Parathyroid adenoma (tissue), 2 donors: ENCODE measurements around the gene ALKBH6.
A peak's percentile ranks its signal among the peaks of the same experiment; 100 is the strongest.

ENCODE experiments used
- H2AFZ ChIP-seq: fragments of 300-600 bp; sonication (generic); one replicate; pipeline ENCODE4 v1.7.0; 2017; ENCODE audit warnings: antibody characterized with exemption, mild to moderate bottlenecking
- H3K27ac ChIP-seq: fragments of 300-600 bp; sonication (generic); one replicate; pipeline ENCODE4 v1.7.0; 2017
- H3K27me3 ChIP-seq: fragments of 300-600 bp; sonication (generic); one replicate; pipeline ENCODE4 v1.7.0; 2017; ENCODE audit warnings: low read length; ENCODE audit not compliant: control insufficient read depth, insufficient read depth
- H3K36me3 ChIP-seq: fragments of 300-600 bp; sonication (generic); one replicate; pipeline ENCODE4 v1.7.0; 2017; ENCODE audit warnings: low read length; ENCODE audit not compliant: control insufficient read depth, insufficient read depth
- H3K4me1 ChIP-seq: fragments of 300-600 bp; sonication (generic); one replicate; pipeline ENCODE4 v1.7.0; 2017; ENCODE audit warnings: control low read depth
- H3K4me2 ChIP-seq: fragments of 300-600 bp; sonication (generic); one replicate; pipeline ENCODE4 v1.7.0; 2017; ENCODE audit warnings: low read length
- H3K4me3 ChIP-seq: fragments of 300-600 bp; sonication (generic); one replicate; pipeline ENCODE4 v1.7.0; 2017; ENCODE audit warnings: low read depth, low read length
- H3K79me2 ChIP-seq: fragments of 300-600 bp; sonication (generic); one replicate; pipeline ENCODE4 v1.7.0; 2017; ENCODE audit warnings: control low read depth
- H3K9ac ChIP-seq: fragments of 300-600 bp; sonication (generic); one replicate; pipeline ENCODE4 v1.7.0; 2017; ENCODE audit warnings: mild to moderate bottlenecking
- H3K9me3 ChIP-seq: fragments of 300-600 bp; sonication (generic); one replicate; pipeline ENCODE4 v1.7.0; 2017; ENCODE audit warnings: low read length; ENCODE audit not compliant: control insufficient read depth
- TF ChIP-seq, protein P1 (sequence below): fragments of 300-600 bp; sonication (generic); IDR thresholded peaks from one replicate; pipeline ENCODE4 v1.7.0; 2017; ENCODE audit warnings: antibody characterized with exemption, mild to moderate bottlenecking
- donor health status: primary hyperparathyroidism.

ALKBH6 gene

GRCh38 chr19:36058481-36059179, 44.6 kb upstream of the ALKBH6 start:
- Histone ChIP-seq H3K79me2 (no peaks in the 10 kb centered on the region), H2AFZ (no peak overlapping the region), H3K4me2 (no peak overlapping the region), H3K36me3 (no peaks in the 10 kb centered on the region), H3K27me3 (no peaks in the 10 kb centered on the region), H3K4me1 (no peaks in the 10 kb centered on the region), H3K9me3 (no peaks in the 10 kb centered on the region), H3K9ac (no peak overlapping the region), H3K4me3 (no peak overlapping the region), H3K27ac (no peak overlapping the region)
- TF ChIP-seq, protein P1, sequence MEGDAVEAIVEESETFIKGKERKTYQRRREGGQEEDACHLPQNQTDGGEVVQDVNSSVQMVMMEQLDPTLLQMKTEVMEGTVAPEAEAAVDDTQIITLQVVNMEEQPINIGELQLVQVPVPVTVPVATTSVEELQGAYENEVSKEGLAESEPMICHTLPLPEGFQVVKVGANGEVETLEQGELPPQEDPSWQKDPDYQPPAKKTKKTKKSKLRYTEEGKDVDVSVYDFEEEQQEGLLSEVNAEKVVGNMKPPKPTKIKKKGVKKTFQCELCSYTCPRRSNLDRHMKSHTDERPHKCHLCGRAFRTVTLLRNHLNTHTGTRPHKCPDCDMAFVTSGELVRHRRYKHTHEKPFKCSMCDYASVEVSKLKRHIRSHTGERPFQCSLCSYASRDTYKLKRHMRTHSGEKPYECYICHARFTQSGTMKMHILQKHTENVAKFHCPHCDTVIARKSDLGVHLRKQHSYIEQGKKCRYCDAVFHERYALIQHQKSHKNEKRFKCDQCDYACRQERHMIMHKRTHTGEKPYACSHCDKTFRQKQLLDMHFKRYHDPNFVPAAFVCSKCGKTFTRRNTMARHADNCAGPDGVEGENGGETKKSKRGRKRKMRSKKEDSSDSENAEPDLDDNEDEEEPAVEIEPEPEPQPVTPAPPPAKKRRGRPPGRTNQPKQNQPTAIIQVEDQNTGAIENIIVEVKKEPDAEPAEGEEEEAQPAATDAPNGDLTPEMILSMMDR = no peak

DNA sequence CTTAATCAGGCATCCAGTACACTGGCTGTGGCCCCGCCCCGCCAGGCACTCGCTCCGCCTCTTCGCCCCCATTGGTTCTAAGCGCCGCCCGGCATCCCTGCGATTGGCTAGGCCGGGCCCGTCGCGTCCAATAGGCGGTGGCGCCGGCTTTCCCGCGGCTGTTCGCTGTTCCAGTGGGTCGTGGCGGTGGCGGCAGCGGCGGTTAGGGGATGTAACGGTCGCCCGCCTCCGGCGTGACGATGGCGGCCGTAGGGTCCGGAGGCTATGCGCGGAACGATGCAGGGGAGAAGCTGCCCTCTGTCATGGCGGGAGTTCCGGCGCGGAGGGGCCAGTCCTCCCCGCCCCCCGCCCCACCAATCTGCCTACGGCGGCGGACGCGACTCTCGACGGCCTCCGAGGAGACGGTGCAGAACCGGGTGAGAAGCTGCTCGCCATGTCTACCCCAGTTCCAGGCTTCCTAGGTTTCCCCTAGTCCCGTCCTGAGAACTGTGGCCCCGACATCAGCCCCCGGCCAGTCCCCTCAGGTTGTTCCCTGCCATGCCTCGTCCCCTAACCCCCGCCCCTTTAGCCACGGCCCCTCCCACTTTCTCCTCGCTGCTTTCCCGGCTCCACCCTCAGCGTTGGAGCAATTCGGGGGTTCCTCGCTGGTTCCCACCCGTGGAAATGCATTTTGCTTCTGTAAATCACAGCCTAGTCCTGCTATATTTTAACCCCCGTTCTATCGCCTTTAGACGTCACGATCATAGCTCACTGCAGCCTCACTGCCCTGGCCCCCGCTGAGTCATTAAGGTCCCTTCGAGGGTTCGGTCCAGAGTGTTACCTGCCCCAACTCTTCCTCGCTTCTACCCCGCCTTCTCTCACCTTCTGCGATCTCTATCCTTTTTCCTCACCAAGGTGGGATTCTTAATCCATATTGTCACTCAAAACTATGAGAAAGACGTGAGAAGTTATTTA, 41.0 kb upstream of the ALKBH6 start, which contains the start of gene WDR62:
Gene WDR62, plus strand, starts transcription at position 165 of the 954 bp plus-strand sequence. Its CDS starts 75 bp downstream, at position 240.
- Histone ChIP-seq H3K4me1 (no peaks in the 10 kb centered on the region), H3K27me3 (no peaks in the 10 kb centered on the region), H3K9ac (peak within 1 kb of the TSS; percentile 22), H3K4me2 (peak within 1 kb of the TSS; percentile 99), H3K9me3 (no peaks in the 10 kb centered on the region), H2AFZ (peak within 1 kb of the TSS; percentile 95), H3K36me3 (no peaks in the 10 kb centered on the region), H3K79me2 (no peaks in the 10 kb centered on the region), H3K27ac (peak within 1 kb of the TSS; percentile 86), H3K4me3 (peak within 1 kb of the TSS; percentile 64)
- TF ChIP-seq, protein P1 = no peak

GRCh38 chr19:36054119-36054732, 40.2 kb upstream of the ALKBH6 start, which contains the start of gene THAP8:
Gene THAP8, minus strand, starts transcription at chr19:36054285. Its CDS starts 68 bp downstream, at chr19:36054217.
- Histone ChIP-seq H3K9ac (peak within 1 kb of the TSS; percentile 22), H3K9me3 (no peaks in the 10 kb centered on the region), H3K4me2 (peak within 1 kb of the TSS; percentile 99), H3K27ac (peak within 1 kb of the TSS; percentile 86), H3K4me3 (peak within 1 kb of the TSS; percentile 64), H3K36me3 (no peaks in the 10 kb centered on the region), H3K4me1 (no peaks in the 10 kb centered on the region), H2AFZ (peak within 1 kb of the TSS; percentile 95), H3K27me3 (no peaks in the 10 kb centered on the region), H3K79me2 (no peaks in the 10 kb centered on the region)
- TF ChIP-seq, protein P1 = peak; percentile 86

DNA sequence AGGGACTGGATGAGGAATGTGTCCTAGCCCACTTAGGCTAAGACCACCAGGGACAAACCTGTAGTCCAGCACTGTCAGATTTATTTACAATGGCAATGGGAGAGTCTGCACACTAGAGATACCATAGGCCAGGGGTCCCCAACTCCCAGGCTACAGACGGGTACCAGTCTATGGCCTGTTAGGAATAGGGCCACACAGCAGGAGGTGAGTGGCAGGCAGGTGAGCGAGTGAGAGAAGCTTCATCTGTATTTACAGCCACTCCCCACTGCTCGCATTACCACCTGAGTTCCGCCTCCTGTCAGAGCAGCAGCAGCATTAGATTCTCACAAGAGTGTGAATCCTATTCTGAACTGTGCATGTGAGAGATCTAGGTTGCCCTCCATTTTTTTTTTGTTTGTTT, 37.6 kb upstream of the ALKBH6 start:
- Histone ChIP-seq H3K4me1 (no peaks in the 10 kb centered on the region), H3K4me2 (no peak overlapping the region), H2AFZ (no peak overlapping the region), H3K9me3 (no peaks in the 10 kb centered on the region), H3K27me3 (no peaks in the 10 kb centered on the region), H3K79me2 (peaks cover 9% of the 10 kb centered on the region), H3K4me3 (no peak overlapping the region), H3K36me3 (no peaks in the 10 kb centered on the region), H3K9ac (no peak overlapping the region), H3K27ac (no peak overlapping the region)
- TF ChIP-seq, protein P1 = no peak
